ENCODE results near the gene ZNF860.
"Not testable (repeated sequence)": the region's sequence is repeated elsewhere in the genome, so short reads cannot be mapped to it uniquely, and the experiment has no call there.

Gene ZNF860

DNA sequence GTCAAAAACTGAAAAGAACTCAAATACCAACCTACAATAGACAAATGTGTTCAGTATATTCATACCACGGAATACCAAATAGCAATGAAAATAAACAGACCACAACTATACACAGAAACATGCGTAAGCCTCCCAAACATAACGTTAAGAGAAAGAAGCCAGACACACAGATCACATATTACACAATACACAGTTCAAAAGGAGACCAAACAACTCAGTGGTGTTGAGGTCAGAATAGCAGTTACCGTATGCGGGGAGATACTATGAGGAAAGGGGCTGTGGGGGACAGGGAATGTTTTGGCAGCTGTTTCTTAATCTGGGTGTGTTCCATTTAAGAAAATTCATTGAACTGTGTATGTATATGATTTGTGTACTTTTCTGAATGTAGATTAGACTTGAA is 7.1 kb upstream of the ZNF860 start:
- Mint-ChIP-seq H3K9me3 (no peaks in the 10 kb centered on the region), H3K4me1 (peaks cover 99% of the 10 kb centered on the region), H3K36me3 (peaks cover 50% of the 10 kb centered on the region), H3K27me3 (no peaks in the 10 kb centered on the region), H3K4me3 (no peak overlapping the region), H3K27ac (peak overlapping the region; percentile 87)
- no peak for ATAC-seq

DNA sequence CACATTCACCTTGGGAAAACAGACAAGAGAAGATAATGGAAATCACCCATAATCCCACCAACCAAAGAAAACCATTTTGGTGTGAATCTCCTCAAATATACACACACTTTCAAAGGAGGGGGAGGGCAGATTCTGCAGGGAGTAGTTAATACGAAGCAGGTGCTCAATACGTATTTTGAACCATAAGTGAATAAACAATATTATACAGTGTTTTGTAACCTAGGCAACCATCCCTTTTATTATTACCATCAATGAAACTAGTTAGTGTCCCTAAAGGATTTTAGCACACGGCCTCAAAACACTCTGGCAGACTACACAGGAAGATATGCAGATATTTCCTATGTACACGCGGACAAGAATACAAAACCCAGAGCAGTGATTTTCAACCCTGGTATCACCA is 6.6 kb upstream of the ZNF860 start:
- peaks cover 50% of the 10 kb centered on the region for H3K36me3 Mint-ChIP-seq
- peak overlapping the region; percentile 87 for H3K27ac Mint-ChIP-seq
- H3K4me3 Mint-ChIP-seq = no peak overlapping the region
- peaks cover 99% of the 10 kb centered on the region for H3K4me1 Mint-ChIP-seq
- ATAC-seq = no peak
- no peaks in the 10 kb centered on the region for H3K9me3 Mint-ChIP-seq
- no peaks in the 10 kb centered on the region for H3K27me3 Mint-ChIP-seq

DNA sequence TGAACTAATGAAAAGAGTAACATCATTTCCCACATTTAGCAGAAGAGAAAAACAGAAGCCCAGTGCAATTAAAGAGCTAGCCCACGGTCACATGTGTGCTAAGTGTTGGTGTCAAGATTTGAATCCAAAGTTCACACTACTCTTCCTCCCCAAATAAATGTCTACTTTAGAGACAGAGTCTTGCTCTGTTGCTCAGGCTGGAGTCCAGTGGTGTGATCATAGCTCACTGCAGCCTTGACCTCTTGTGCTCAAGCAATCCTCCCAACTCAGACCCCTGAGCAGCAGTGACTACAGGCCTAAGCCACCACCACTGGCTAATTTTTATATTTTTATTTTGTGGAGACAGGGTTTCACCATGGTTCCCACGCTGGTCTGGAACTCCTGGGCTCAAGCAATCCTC is 5.2 kb upstream of the ZNF860 start:
- ATAC-seq = no peak
- Mint-ChIP-seq H3K27ac (peak overlapping the region; percentile 87), H3K9me3 (no peaks in the 10 kb centered on the region), H3K27me3 (no peaks in the 10 kb centered on the region), H3K4me1 (peaks cover 86% of the 10 kb centered on the region), H3K4me3 (peak overlapping the region; percentile 10), H3K36me3 (peaks cover 50% of the 10 kb centered on the region)

DNA sequence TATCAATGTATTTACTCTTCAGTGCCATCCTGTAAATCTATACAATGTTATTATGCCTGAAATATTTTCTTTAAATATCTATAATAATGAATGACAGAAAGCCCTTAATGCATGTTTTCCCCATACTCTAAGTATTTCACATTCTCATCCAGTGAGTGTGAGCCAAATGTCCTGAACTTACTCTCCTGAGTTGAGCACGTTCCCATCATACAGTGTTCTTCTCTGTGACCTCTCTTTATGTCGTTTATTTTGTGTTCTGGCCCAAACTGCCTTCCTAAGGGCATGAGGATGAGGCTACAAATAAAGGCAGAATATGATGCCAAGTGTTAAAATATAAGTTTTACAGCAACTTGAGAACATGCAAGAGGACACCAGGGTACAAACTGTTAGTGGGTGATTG is 3.8 kb upstream of the ZNF860 start:
- Mint-ChIP-seq H3K27ac (peak overlapping the region; percentile 87), H3K4me1 (peaks cover 81% of the 10 kb centered on the region)
- ATAC-seq = no peak

DNA sequence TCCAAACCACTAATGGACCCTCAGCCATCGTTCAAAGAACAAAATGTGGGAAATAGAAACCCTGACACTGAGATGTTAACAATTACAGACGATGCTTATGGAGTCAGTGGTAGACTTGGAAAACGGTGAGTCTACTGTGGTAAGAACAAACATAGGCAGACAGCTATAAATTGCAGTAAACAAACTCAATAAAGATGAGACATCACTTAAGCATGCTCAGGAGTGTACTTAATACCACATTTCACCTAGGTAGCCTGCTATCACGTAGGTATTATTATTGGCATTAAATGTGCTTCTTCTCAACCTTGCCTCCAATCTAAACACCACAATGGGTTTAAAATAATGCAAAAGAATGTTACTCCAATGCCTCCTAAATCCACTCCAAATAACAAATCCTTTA is 3.0 kb upstream of the ZNF860 start:
- Mint-ChIP-seq H3K36me3 (peaks cover 56% of the 10 kb centered on the region), H3K27me3 (no peaks in the 10 kb centered on the region), H3K27ac (peak overlapping the region; percentile 87), H3K4me1 (peaks cover 81% of the 10 kb centered on the region), H3K4me3 (peak overlapping the region; percentile 93), H3K9me3 (no peaks in the 10 kb centered on the region)
- ATAC-seq = no peak

More for the DNA sequence above, 3.8 kb upstream of the ZNF860 start:
- peaks cover 50% of the 10 kb centered on the region for H3K36me3 Mint-ChIP-seq
- H3K4me3 Mint-ChIP-seq = peak overlapping the region; percentile 93
- no peaks in the 10 kb centered on the region for H3K9me3 Mint-ChIP-seq
- no peaks in the 10 kb centered on the region for H3K27me3 Mint-ChIP-seq

DNA sequence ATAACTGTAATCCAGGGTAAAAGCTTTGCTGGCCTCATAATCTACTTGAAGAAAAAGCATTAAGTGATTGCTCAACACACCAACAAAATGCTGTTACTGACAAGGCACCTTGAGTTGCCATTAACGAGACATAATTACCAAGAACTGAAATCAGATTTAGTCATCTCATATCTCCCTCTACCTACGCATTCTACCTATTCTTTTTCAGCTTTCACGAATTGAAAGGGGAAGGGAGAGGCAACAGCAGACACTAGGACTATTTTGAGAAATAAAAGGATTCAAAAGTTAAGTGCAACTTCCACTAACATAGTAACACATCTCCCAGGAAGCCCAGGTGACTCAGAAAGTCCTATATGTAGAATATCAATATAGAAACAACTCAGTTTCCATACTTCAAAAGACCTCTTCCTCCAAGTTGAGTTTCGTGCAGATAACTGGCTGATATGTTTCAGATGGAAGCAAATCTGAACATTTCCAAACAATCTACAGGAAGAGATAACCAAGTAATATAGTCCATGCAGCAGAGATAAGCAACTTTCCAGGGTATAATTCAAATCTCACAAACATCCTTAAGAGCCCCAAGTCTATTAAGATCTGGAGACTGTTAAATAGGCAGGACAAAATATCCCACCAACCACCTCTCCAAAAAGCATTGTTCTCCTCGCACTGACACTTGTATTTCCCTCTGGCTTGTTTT is 2.4 kb upstream of the ZNF860 start:
- H3K4me1 Mint-ChIP-seq = peaks cover 81% of the 10 kb centered on the region
- no peaks in the 10 kb centered on the region for H3K9me3 Mint-ChIP-seq
- peaks cover 61% of the 10 kb centered on the region for H3K36me3 Mint-ChIP-seq
- H3K27me3 Mint-ChIP-seq = no peaks in the 10 kb centered on the region
- peak; percentile 46 for ATAC-seq
- peak overlapping the region; percentile 93 for H3K4me3 Mint-ChIP-seq
- H3K27ac Mint-ChIP-seq = peak overlapping the region; percentile 87

DNA sequence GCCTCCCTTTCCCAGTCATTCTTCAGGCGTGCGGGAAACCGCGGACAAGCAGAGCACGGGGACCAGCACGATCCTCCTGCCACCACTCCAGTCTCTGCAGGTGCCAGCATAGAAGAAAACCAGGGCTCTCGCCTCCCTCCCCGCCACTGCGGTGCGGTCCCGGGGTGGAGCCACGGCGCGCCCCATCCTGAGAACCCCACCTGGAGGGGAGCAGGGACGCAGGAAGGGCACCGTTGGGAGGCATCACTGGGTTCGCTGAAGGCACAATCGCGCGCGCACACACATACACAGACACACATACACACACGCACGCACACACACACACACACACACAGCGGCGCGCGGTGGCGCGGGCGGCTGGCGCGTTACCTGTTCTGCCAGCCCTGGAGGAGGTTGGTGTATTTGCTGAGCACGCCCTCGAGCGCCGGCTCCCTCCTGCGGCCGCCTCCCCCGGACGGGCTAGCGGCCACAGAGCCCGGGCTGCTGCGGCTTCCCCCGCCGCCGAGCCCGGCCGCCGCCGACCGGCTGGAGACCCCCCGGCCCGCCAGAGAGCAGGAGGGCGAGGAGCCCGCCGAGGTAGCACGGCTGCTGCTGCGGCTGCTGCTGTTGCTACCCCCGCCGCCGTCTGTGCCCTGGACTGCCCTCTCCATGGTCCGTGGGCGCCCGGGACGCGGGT is 882 bp upstream of the ZNF860 start:
- H3K36me3 Mint-ChIP-seq = peaks cover 54% of the 10 kb centered on the region
- ATAC-seq = peak; percentile 88
- H3K4me1 Mint-ChIP-seq = peaks cover 77% of the 10 kb centered on the region
- H3K27ac Mint-ChIP-seq = peak overlapping the region; percentile 87
- no peaks in the 10 kb centered on the region for H3K9me3 Mint-ChIP-seq
- H3K4me3 Mint-ChIP-seq = peak overlapping the region; percentile 93
- no peaks in the 10 kb centered on the region for H3K27me3 Mint-ChIP-seq

DNA sequence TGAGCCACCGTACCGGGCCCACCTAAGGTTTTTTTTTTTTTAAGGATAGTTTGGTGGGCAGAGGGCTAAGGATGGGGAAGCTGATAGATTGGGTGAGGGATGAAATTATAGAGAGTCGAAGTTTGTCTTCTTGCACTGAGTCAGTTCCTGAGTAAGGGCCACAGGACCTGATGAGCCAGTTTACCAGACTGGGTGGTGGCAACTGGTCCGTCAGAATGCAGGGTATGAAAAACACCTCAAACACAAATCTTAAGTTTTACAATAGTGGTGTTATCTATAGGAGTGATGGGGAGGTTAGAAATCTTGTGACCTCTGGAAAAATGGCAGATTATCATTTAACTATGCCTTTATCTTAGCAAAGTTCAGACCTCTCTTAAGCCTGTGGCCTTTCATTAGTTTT is 2.8 kb downstream of the ZNF860 start:
- H3K27me3 Mint-ChIP-seq = no peaks in the 10 kb centered on the region
- peaks cover 46% of the 10 kb centered on the region for H3K4me1 Mint-ChIP-seq
- peaks cover 5% of the 10 kb centered on the region for H3K9me3 Mint-ChIP-seq
- peak overlapping the region; percentile 87 for H3K27ac Mint-ChIP-seq
- H3K36me3 Mint-ChIP-seq = peaks cover 29% of the 10 kb centered on the region
- ATAC-seq = no peak
- no peak overlapping the region for H3K4me3 Mint-ChIP-seq

DNA sequence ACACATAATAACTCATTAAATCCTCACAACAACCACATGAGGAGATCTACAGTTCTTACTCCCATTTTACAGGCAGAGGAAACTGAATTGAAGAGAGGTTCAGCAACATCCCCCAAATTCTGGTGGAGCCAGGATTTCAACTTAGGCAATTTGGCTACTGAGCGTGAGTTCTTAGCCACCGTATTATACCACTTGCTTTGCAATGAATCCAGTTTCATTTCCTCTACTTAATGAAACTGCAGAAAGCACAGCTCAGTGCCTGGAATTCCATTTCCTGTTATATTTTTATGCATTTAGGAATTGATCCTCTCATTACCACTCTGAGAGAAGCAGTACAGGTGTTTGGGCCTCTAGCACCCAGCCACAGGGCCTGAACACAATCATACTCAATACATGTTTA is 4.3 kb downstream of the ZNF860 start:
- Mint-ChIP-seq H3K9me3 (peaks cover 5% of the 10 kb centered on the region), H3K36me3 (peaks cover 25% of the 10 kb centered on the region), H3K4me3 (no peak overlapping the region), H3K27me3 (no peaks in the 10 kb centered on the region), H3K4me1 (peaks cover 40% of the 10 kb centered on the region), H3K27ac (peak overlapping the region; percentile 51)
- ATAC-seq = no peak

DNA sequence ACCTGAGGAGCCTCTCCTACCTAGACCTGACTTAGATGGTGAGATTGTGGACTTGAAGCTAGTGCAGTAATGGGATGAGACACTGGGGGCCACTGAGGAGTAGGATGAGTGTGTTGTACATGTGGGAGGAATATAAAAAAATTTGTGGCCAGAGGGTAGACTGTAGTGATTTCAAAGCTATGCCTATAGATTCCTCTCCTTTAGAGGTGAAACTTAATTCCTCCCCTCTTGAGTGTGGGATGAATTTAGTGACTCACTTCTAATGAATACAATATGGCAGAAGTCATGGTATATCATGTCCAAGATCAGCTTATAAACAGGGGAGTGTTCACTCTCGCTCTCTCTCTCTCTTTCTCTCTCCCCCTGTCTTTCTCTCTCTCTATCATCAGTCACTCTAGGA is 6.7 kb downstream of the ZNF860 start:
- H3K9me3 Mint-ChIP-seq = peaks cover 8% of the 10 kb centered on the region
- H3K4me1 Mint-ChIP-seq = peaks cover 25% of the 10 kb centered on the region
- H3K36me3 Mint-ChIP-seq = peaks cover 30% of the 10 kb centered on the region
- no peaks in the 10 kb centered on the region for H3K27me3 Mint-ChIP-seq
- no peak for ATAC-seq
- H3K4me3 Mint-ChIP-seq = no peak overlapping the region
- no peak overlapping the region for H3K27ac Mint-ChIP-seq

DNA sequence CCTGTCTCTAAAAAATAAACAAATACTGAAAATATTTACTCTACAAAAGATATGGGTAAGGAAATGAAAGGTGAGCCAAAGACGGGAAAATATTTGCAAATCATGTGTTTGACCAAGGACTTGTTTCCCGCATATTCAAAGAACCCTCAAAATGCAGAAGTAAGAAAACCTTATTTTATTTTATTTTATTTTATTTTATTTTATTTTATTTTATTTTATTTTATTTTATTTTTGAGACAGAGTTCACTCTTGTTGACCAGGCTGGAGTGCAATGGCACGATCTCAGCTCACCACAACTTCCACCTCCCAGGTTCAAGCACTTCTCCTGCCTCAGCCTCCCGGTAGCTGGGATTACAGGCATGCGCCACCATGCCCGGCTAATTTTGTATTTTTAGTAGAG is 11.4 kb downstream of the ZNF860 start:
- Mint-ChIP-seq H3K9me3 (peaks cover 14% of the 10 kb centered on the region), H3K36me3 (peaks cover 32% of the 10 kb centered on the region), H3K4me1 (peaks cover 12% of the 10 kb centered on the region)
- H3K27ac Mint-ChIP-seq, H3K27me3 Mint-ChIP-seq, ATAC-seq, H3K4me3 Mint-ChIP-seq: not testable (repeated sequence)

DNA sequence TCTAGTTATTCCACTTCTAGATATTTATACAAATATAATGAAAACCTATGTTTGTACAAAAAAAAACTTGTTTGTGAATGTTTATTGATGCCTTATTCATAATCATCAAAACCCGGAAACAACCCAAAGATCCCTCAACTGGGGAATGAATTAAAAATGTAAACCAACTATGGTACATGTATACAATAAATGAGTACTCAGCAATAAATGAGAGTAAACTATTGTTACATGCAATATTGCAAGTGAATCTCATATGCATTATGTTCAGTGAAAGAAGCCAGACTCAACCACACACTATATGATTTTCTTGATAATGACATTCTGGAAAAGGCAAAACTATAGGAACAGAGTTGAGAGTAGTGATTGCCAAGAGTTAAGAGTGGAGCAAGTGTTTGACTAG is 12.3 kb downstream of the ZNF860 start:
- peaks cover 11% of the 10 kb centered on the region for H3K9me3 Mint-ChIP-seq
- H3K27me3 Mint-ChIP-seq = no peaks in the 10 kb centered on the region
- peaks cover 38% of the 10 kb centered on the region for H3K36me3 Mint-ChIP-seq
- no peak for ATAC-seq
- H3K4me1 Mint-ChIP-seq = peaks cover 19% of the 10 kb centered on the region
- no peak overlapping the region for H3K4me3 Mint-ChIP-seq
- no peak overlapping the region for H3K27ac Mint-ChIP-seq

DNA sequence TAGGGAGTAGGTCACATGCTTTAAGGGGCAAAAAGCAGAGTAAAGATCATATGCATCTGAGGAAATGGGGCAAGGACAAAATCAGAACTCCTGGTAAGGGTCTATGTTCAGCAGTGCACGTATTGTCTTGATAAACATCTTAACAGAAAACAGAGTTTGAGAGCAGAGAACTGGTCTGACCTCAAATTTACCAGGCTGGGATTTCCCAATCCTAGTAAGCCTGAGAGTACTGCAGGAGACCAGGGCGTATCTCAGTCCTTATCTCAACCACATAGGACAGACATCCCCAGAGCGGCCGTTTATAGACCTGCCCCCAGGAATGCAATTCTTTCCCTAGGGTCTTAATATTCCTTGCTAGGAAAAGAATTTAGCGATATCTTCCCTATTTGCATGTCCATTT is 13.5 kb downstream of the ZNF860 start:
- H3K36me3 Mint-ChIP-seq = peaks cover 38% of the 10 kb centered on the region
- not testable (repeated sequence) for H3K4me3 Mint-ChIP-seq, ATAC-seq, H3K27me3 Mint-ChIP-seq
- H3K4me1 Mint-ChIP-seq = peaks cover 30% of the 10 kb centered on the region
- H3K9me3 Mint-ChIP-seq = peaks cover 11% of the 10 kb centered on the region
- H3K27ac Mint-ChIP-seq = peak overlapping the region; percentile 32

DNA sequence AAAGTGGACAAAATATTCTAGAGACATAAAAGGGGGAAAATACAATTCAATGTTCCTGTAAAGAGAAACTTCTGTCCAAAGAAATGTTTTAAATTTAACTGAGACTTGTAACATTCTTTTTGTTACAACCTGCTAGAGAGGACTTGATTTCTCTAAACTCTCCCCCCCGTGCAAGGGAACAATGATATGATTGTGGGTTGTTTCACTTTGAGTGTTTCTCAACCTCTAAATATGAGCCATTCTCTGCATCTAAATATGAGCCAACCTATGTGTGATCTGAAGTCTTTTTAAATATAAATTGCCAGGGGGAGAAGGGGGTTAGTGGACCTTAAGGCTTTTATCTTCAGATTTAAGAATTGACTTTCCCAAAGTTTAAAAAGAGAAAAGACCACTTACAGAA is 14.6 kb downstream of the ZNF860 start:
- peak overlapping the region; percentile 4 for H3K4me3 Mint-ChIP-seq
- H3K4me1 Mint-ChIP-seq = peaks cover 41% of the 10 kb centered on the region
- peak overlapping the region; percentile 84 for H3K27ac Mint-ChIP-seq
- no peaks in the 10 kb centered on the region for H3K27me3 Mint-ChIP-seq
- peak; percentile 69 for ATAC-seq
- peaks cover 38% of the 10 kb centered on the region for H3K36me3 Mint-ChIP-seq
- H3K9me3 Mint-ChIP-seq = peaks cover 11% of the 10 kb centered on the region

DNA sequence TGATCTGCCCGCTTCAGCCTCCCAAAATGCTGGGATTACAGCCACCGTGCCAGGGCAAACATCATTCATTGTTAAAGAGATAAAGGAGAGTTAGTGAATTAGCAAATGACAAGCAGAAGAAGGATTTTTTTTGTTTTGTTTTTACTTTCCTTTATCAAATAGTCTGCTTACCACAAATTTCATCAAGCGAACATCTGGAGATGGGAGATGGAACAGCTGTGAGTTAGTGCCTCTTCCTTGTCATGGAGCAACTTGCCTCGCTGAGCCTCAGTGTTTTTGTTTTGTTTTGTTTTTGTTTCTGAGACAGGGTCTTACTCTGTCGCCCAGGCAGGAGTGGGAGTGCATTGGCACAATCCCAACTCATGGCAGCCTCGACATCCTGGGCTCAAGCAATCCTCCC is 15.9 kb downstream of the ZNF860 start:
- no peak for ATAC-seq
- Mint-ChIP-seq H3K9me3 (peaks cover 9% of the 10 kb centered on the region), H3K27ac (peak overlapping the region; percentile 95), H3K4me1 (peaks cover 48% of the 10 kb centered on the region), H3K36me3 (peaks cover 39% of the 10 kb centered on the region), H3K27me3 (no peaks in the 10 kb centered on the region), H3K4me3 (no peak overlapping the region)

DNA sequence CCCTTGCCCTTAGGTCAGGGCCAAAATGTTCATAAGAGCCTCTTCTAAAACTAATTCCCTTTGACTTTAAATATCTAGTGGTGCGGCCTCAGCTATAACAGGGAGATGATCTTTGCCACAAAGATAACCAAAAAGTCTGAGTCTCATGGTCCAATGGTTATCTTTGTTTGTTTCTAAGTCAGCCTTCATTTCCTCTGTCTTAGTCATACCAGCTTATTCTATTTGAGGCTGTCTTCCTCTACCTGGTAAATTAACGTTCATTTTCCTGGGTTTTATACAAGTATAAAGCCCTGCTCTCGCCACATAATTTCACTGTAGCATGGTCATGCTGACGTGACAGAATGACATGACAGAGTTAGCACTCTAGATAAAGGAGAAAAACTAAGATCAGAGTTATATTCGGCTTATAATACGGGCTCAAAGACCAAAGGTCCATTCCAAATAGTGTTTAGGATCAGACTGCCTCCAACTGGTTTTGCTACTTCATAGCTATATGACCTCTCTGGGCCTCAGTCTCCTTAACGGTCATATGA is 18.4 kb downstream of the ZNF860 start:
- peak; percentile 94 for ATAC-seq
- Mint-ChIP-seq H3K27me3 (no peaks in the 10 kb centered on the region), H3K4me1 (peaks cover 68% of the 10 kb centered on the region), H3K36me3 (peaks cover 29% of the 10 kb centered on the region), H3K4me3 (peak overlapping the region; percentile 17), H3K27ac (peak overlapping the region; percentile 95), H3K9me3 (no peaks in the 10 kb centered on the region)

All from stimulated activated memory B cell treated with anti-CD40 and anti-IgM and Interleukin-4, amounts not matched to agents 10 μg/mL and 1 μg/mL and 100 μg/mL, for 72 hours (primary cell).